Activated CD4-positive, alpha-beta memory T cell treated with anti-CD3 and anti-CD28 coated beads, Interleukin-2, amount 10 ng/mL, durations not matched to agents 7 days and 5 days (primary cell): ENCODE results near the gene FTO. TPM values are rescaled to one million over a fixed set of nuclear protein-coding genes. Genes with fewer than 3 reads are reported as not detected.

ENCODE experiments used
- CTCF ChIA-PET: fragments of 350-600 bp; sonication (Branson Sonifier 250); formaldehyde crosslinking; loops from one replicate; lab custom pipeline; 2021; ENCODE audit warnings: antibody characterized with exemption, inconsistent platforms; lab: Charles Lee
- POLR2A ChIA-PET: fragments of 350-600 bp; sonication (Branson Sonifier 250); formaldehyde crosslinking; loops from one replicate; lab custom pipeline; 2021; ENCODE audit warnings: antibody characterized with exemption; lab: Charles Lee
- DNase-seq: peaks from one replicate; pipeline ENCODE4 v3.0.0-alpha.2; 2020
- H3K27ac Mint-ChIP-seq: one replicate; pipeline ENCODE4 v1.8.0; 2021; ENCODE audit warnings: mild to moderate bottlenecking, mixed read lengths
- H3K27me3 Mint-ChIP-seq: one replicate; pipeline ENCODE4 v1.8.0; 2021; ENCODE audit warnings: mixed read lengths
- H3K36me3 Mint-ChIP-seq: one replicate; pipeline ENCODE4 v1.8.0; 2021; ENCODE audit warnings: low read depth, mixed read lengths
- H3K4me1 Mint-ChIP-seq: one replicate; pipeline ENCODE4 v1.8.0; 2021; ENCODE audit warnings: mixed read lengths
- H3K4me3 Mint-ChIP-seq: one replicate; pipeline ENCODE4 v1.8.0; 2021; ENCODE audit warnings: mild to moderate bottlenecking, mixed read lengths
- H3K9me3 Mint-ChIP-seq: one replicate; pipeline ENCODE4 v1.8.0; 2021; ENCODE audit warnings: mixed read lengths
- total RNA-seq, 2 experiments: library from RNA; stranded (reverse); gene quantifications; one replicate each; pipeline ENCODE4 v1.2.3, GENCODE V29; 2021

The FTO gene
- total RNA-seq, 2 experiments from 2014 or later, result 48.1 to 48.5 TPM

- ChIA-PET POLR2A (interaction anchor here (0.7 kb wide), 1 partner anchor 9 kb away, joined by 3 read pairs; no protein-coding TSS in a partner anchor), CTCF (no interaction called here)
- no peak overlapping the region for H3K4me3 Mint-ChIP-seq
- no peaks in the 10 kb centered on the region for H3K27me3 Mint-ChIP-seq
- H3K4me1 Mint-ChIP-seq, result peaks cover 4% of the 10 kb centered on the region
- H3K36me3 Mint-ChIP-seq, result peaks cover 2% of the 10 kb centered on the region
- H3K27ac Mint-ChIP-seq, result no peak overlapping the region
- no peak for DNase-seq
- no peaks in the 10 kb centered on the region for H3K9me3 Mint-ChIP-seq
Measured at GRCh38 chr16:53913920-53914319, 210.0 kb downstream of the FTO start.

- POLR2A ChIA-PET, result no interaction called here
- Mint-ChIP-seq H3K27ac (no peak overlapping the region), H3K27me3 (no peaks in the 10 kb centered on the region), H3K4me1 (peaks cover 4% of the 10 kb centered on the region), H3K4me3 (no peak overlapping the region), H3K9me3 (no peaks in the 10 kb centered on the region), H3K36me3 (peaks cover 2% of the 10 kb centered on the region)
- CTCF ChIA-PET, result no interaction called here
- DNase-seq, result no peak
Measured at GRCh38 chr16:53914736-53915135, 210.8 kb downstream of the FTO start.

GRCh38 chr16:53915452-53916160, 211.7 kb downstream of the FTO start:
- DNase-seq, result no peak
- no peak overlapping the region for H3K4me3 Mint-ChIP-seq
- peaks cover 4% of the 10 kb centered on the region for H3K4me1 Mint-ChIP-seq
- no peak overlapping the region for H3K27ac Mint-ChIP-seq
- POLR2A ChIA-PET, result no interaction called here
- CTCF ChIA-PET, result no interaction called here
- H3K36me3 Mint-ChIP-seq, result peaks cover 2% of the 10 kb centered on the region
- no peaks in the 10 kb centered on the region for H3K27me3 Mint-ChIP-seq
- no peaks in the 10 kb centered on the region for H3K9me3 Mint-ChIP-seq

GRCh38 chr16:53920988-53921387, 217.0 kb downstream of the FTO start:
- no peaks in the 10 kb centered on the region for H3K9me3 Mint-ChIP-seq
- peaks cover 25% of the 10 kb centered on the region for H3K4me1 Mint-ChIP-seq
- H3K27me3 Mint-ChIP-seq, result no peaks in the 10 kb centered on the region
- no peak overlapping the region for H3K27ac Mint-ChIP-seq
- no peak for DNase-seq
- no peak overlapping the region for H3K4me3 Mint-ChIP-seq
- no peaks in the 10 kb centered on the region for H3K36me3 Mint-ChIP-seq
- POLR2A ChIA-PET, result no interaction called here
- CTCF ChIA-PET, result interaction anchor here (1.4 kb wide), 1 partner anchor 29 kb away, joined by 3 read pairs; no protein-coding TSS in a partner anchor

- no peaks in the 10 kb centered on the region for H3K9me3 Mint-ChIP-seq
- H3K4me3 Mint-ChIP-seq, result no peak overlapping the region
- DNase-seq, result no peak
- peaks cover 25% of the 10 kb centered on the region for H3K4me1 Mint-ChIP-seq
- H3K27me3 Mint-ChIP-seq, result no peaks in the 10 kb centered on the region
- H3K27ac Mint-ChIP-seq, result peak overlapping the region; percentile 55
- ChIA-PET POLR2A (no interaction called here), CTCF (interaction anchor here (0.7 kb wide), 1 partner anchor 31 kb away, joined by 3 read pairs; no protein-coding TSS in a partner anchor)
- H3K36me3 Mint-ChIP-seq, result no peaks in the 10 kb centered on the region
Measured at GRCh38 chr16:53922067-53922806, 218.3 kb downstream of the FTO start.

GRCh38 chr16:53922807-53923571, 219.0 kb downstream of the FTO start:
- Mint-ChIP-seq H3K27ac (no peak overlapping the region), H3K9me3 (no peaks in the 10 kb centered on the region), H3K4me3 (no peak overlapping the region), H3K4me1 (peaks cover 25% of the 10 kb centered on the region), H3K36me3 (no peaks in the 10 kb centered on the region), H3K27me3 (no peaks in the 10 kb centered on the region)
- CTCF ChIA-PET, result no interaction called here
- POLR2A ChIA-PET, result interaction anchor here (0.6 kb wide), 1 partner anchor 9 kb away, joined by 3 read pairs; no protein-coding TSS in a partner anchor
- DNase-seq, result no peak

- CTCF ChIA-PET, result no interaction called here
- POLR2A ChIA-PET, result interaction anchor here (0.6 kb wide), 1 partner anchor 305 kb away, joined by 3 read pairs; no protein-coding TSS in a partner anchor
- Mint-ChIP-seq H3K27ac (no peak overlapping the region), H3K4me3 (no peak overlapping the region), H3K4me1 (peaks cover 25% of the 10 kb centered on the region), H3K9me3 (no peaks in the 10 kb centered on the region), H3K36me3 (no peaks in the 10 kb centered on the region), H3K27me3 (no peaks in the 10 kb centered on the region)
- no peak for DNase-seq
Measured at GRCh38 chr16:53924331-53925106, 220.6 kb downstream of the FTO start.

- ChIA-PET POLR2A (interaction anchor here (0.6 kb wide), 1 partner anchor 304 kb away, joined by 3 read pairs; no protein-coding TSS in a partner anchor), CTCF (no interaction called here)
- H3K4me3 Mint-ChIP-seq, result no peak overlapping the region
- no peaks in the 10 kb centered on the region for H3K9me3 Mint-ChIP-seq
- H3K36me3 Mint-ChIP-seq, result no peaks in the 10 kb centered on the region
- H3K27ac Mint-ChIP-seq, result no peak overlapping the region
- no peaks in the 10 kb centered on the region for H3K27me3 Mint-ChIP-seq
- DNase-seq, result no peak
- H3K4me1 Mint-ChIP-seq, result peaks cover 25% of the 10 kb centered on the region
Measured at GRCh38 chr16:53925107-53925410, 221.1 kb downstream of the FTO start.

GRCh38 chr16:53925526-53925925, 221.6 kb downstream of the FTO start:
- POLR2A ChIA-PET, result no interaction called here
- Mint-ChIP-seq H3K27ac (no peak overlapping the region), H3K27me3 (no peaks in the 10 kb centered on the region), H3K4me1 (peaks cover 25% of the 10 kb centered on the region), H3K9me3 (no peaks in the 10 kb centered on the region), H3K36me3 (no peaks in the 10 kb centered on the region), H3K4me3 (no peak overlapping the region)
- no peak for DNase-seq
- CTCF ChIA-PET, result no interaction called here

GRCh38 chr16:53926209-53926608, 222.3 kb downstream of the FTO start:
- no peak for DNase-seq
- Mint-ChIP-seq H3K4me3 (no peak overlapping the region), H3K36me3 (no peaks in the 10 kb centered on the region), H3K27ac (no peak overlapping the region), H3K27me3 (no peaks in the 10 kb centered on the region), H3K4me1 (peaks cover 25% of the 10 kb centered on the region), H3K9me3 (no peaks in the 10 kb centered on the region)
- CTCF ChIA-PET, result no interaction called here
- POLR2A ChIA-PET, result no interaction called here

- ChIA-PET POLR2A (interaction anchor here (0.7 kb wide), 1 partner anchor 17 kb away, joined by 3 read pairs; no protein-coding TSS in a partner anchor), CTCF (interaction anchor here (0.6 kb wide), 1 partner anchor 14 kb away, joined by 3 read pairs; no protein-coding TSS in a partner anchor)
- Mint-ChIP-seq H3K27ac (no peak overlapping the region), H3K4me3 (no peak overlapping the region), H3K9me3 (no peaks in the 10 kb centered on the region), H3K27me3 (no peaks in the 10 kb centered on the region), H3K36me3 (peaks cover 2% of the 10 kb centered on the region), H3K4me1 (peaks cover 4% of the 10 kb centered on the region)
- DNase-seq, result no peak
Measured at GRCh38 chr16:53932975-53933374, 229.0 kb downstream of the FTO start.

- Mint-ChIP-seq H3K27ac (no peak overlapping the region), H3K4me1 (peaks cover 4% of the 10 kb centered on the region), H3K9me3 (no peaks in the 10 kb centered on the region), H3K36me3 (peaks cover 4% of the 10 kb centered on the region), H3K27me3 (no peaks in the 10 kb centered on the region), H3K4me3 (no peak overlapping the region)
- no peak for DNase-seq
- CTCF ChIA-PET, result interaction anchor here (0.6 kb wide), 1 partner anchor 15 kb away, joined by 3 read pairs; no protein-coding TSS in a partner anchor
- POLR2A ChIA-PET, result interaction anchor here (0.7 kb wide), 1 partner anchor 17 kb away, joined by 3 read pairs; no protein-coding TSS in a partner anchor
Measured at GRCh38 chr16:53933407-53933806, 229.5 kb downstream of the FTO start.
